Measurements from ENCODE around the gene ZNF765.

DNA sequence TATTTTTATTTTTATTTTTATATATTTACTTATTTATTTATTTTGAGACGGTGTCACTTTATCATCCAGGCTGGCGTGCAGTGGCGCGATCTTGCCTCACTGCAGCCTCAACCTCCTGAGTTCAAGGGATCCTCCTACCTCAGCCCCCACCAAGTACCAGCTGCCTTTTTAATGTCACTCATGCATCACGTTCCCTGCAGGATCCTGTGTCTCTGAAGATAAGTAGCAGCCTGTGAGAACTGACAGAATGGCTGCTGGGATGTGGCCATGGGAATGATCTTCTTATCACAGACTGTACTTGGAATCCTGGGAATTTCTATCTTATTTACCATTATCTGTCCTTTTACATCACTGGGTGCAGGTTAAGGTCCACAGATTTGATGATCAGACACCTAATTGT lies 27.6 kb downstream of the ZNF765 start:
- TF ChIP-seq POLR2A (IDR thresholded peaks at IDR 0.05), result no peak
- TF ChIP-seq, protein P1, sequence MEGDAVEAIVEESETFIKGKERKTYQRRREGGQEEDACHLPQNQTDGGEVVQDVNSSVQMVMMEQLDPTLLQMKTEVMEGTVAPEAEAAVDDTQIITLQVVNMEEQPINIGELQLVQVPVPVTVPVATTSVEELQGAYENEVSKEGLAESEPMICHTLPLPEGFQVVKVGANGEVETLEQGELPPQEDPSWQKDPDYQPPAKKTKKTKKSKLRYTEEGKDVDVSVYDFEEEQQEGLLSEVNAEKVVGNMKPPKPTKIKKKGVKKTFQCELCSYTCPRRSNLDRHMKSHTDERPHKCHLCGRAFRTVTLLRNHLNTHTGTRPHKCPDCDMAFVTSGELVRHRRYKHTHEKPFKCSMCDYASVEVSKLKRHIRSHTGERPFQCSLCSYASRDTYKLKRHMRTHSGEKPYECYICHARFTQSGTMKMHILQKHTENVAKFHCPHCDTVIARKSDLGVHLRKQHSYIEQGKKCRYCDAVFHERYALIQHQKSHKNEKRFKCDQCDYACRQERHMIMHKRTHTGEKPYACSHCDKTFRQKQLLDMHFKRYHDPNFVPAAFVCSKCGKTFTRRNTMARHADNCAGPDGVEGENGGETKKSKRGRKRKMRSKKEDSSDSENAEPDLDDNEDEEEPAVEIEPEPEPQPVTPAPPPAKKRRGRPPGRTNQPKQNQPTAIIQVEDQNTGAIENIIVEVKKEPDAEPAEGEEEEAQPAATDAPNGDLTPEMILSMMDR (IDR thresholded peaks at IDR 0.05), result no peak

Measured in body of pancreas (tissue), 4 donors.